ENCODE measurements around the gene TRIM26.
"Not testable (repeated sequence)": the region's sequence is repeated elsewhere in the genome, so short reads cannot be mapped to it uniquely, and the experiment has no call there.

Gene TRIM26

GRCh38 chr6:30212865-30213666 is at the start of gene TRIM26:
TRIM26 (minus strand) TSS chr6:30213406; CDS start chr6:30199103, 14,303 bp downstream.
- peak; percentile 95 for DNase-seq

GRCh38 chr6:30260036-30260504 is 46.9 kb upstream of the TRIM26 start:
- no peak for DNase-seq

- DNase-seq: no peak
These were observed 46.2 kb upstream of the TRIM26 start for GRCh38 chr6:30259140-30260035.

GRCh38 chr6:30258204-30258603 is 45.0 kb upstream of the TRIM26 start:
- no peak for DNase-seq

- not testable (repeated sequence) for DNase-seq
These were observed 39.2 kb upstream of the TRIM26 start for GRCh38 chr6:30252417-30252816.

- DNase-seq: no peak
These were observed 31.4 kb upstream of the TRIM26 start for GRCh38 chr6:30244560-30244959.

- DNase-seq: no peak
These were observed 25.1 kb upstream of the TRIM26 start for GRCh38 chr6:30238178-30238795.

- no peak for DNase-seq
These were observed 21.1 kb upstream of the TRIM26 start for GRCh38 chr6:30234356-30234755.

- DNase-seq: no peak
These were observed 17.9 kb upstream of the TRIM26 start for GRCh38 chr6:30231067-30231466.

GRCh38 chr6:30227763-30228487 is 14.7 kb upstream of the TRIM26 start:
- DNase-seq: no peak

GRCh38 chr6:30227242-30227722 is 14.1 kb upstream of the TRIM26 start:
- no peak for DNase-seq

GRCh38 chr6:30223339-30223738 is 10.1 kb upstream of the TRIM26 start:
- no peak for DNase-seq

- DNase-seq: not testable (repeated sequence)
These were observed 8.8 kb upstream of the TRIM26 start for GRCh38 chr6:30221956-30222355.

GRCh38 chr6:30221395-30221794 is 8.2 kb upstream of the TRIM26 start:
- not testable (repeated sequence) for DNase-seq

- DNase-seq: peak; percentile 70
These were observed 6.0 kb upstream of the TRIM26 start for GRCh38 chr6:30219244-30219643.

GRCh38 chr6:30216096-30216495 is 2.9 kb upstream of the TRIM26 start:
- no peak for DNase-seq

- DNase-seq: no peak
These were observed 1.4 kb upstream of the TRIM26 start for GRCh38 chr6:30214657-30214982.

GRCh38 chr6:30213957-30214656 is 901 bp upstream of the TRIM26 start:
- no peak for DNase-seq

GRCh38 chr6:30213667-30213956 is 406 bp upstream of the TRIM26 start:
- DNase-seq: no peak

- no peak for DNase-seq
These were observed 1.3 kb downstream of the TRIM26 start for GRCh38 chr6:30211899-30212298.

- DNase-seq: no peak
These were observed 1.9 kb downstream of the TRIM26 start for GRCh38 chr6:30211306-30211705.

- DNase-seq: no peak
These were observed 5.4 kb downstream of the TRIM26 start for GRCh38 chr6:30207619-30208295.
